ENCODE measurements around the gene NID2. TPM values are rescaled to one million over a fixed set of nuclear protein-coding genes. Genes with fewer than 3 reads are reported as not detected.

NID2 gene
- total and polyA plus RNA-seq, 2 of the 4 experiments (the other 2 are of a cell fraction), result 101 to 303 TPM

- H3K27me3 ChIP-seq (ENCODE audit: control insufficient read depth, insufficient read depth, low read length), result no peaks in the 10 kb centered on the region
- TF ChIP-seq MAZ (IDR thresholded peaks at IDR 0.05; ENCODE audit: borderline replicate concordance, low read depth, low read length), result no peak
- peak overlapping the region; percentile 16; the same call in 1 of the 2 replicates for H3K23ac ChIP-seq (ENCODE audit: low read depth, low read length)
- no peak for DNase-seq
- in situ Hi-C loops (cut with MboI; ENCODE audit: low sequenced_read_pairs) (no loop called here), intact Hi-C loops (cut with micrococcal nuclease) (no loop called here), dilution Hi-C loops (cut with HindIII; ENCODE audit: low sequenced_read_pairs, unreplicated experiment) (no loop called here)
- ChIA-PET POLR2A (ENCODE audit: unreplicated experiment) (no interaction called here), CTCF (no interaction called here)
- ATAC-seq (ENCODE audit: low read depth), result no peak
- BruUV-seq (replicated peaks), result no TSS peak
- H3K14ac ChIP-seq (replicated peaks; ENCODE audit: low read depth, low read length), result no peak overlapping the region
- H4K8ac ChIP-seq (ENCODE audit: low read depth in 2 of 2, low read length in 2 of 2), result peak overlapping the region in 1 of 2 experiments; percentile 29; a peak in 1 of 4 replicates
- H3K9me3 ChIP-seq (ENCODE audit: control insufficient read depth, insufficient read depth, low read length), result no peaks in the 10 kb centered on the region
- peaks cover 15% of the 10 kb centered on the region; the same call in 1 of the 2 replicates for H4K20me1 ChIP-seq (ENCODE audit: insufficient read depth, low read length)
- H4K5ac ChIP-seq (ENCODE audit: low read depth, low read length), result 0 out of 2 replicates have a peak overlapping the region, but pooled peaks have one; percentile 34
- H2BK120ac ChIP-seq (ENCODE audit: low read depth, low read length), result no peak overlapping the region
- peaks cover 38 to 73% of the 10 kb centered on the region in 2 experiments for H3K79me1 ChIP-seq (ENCODE audit: low read depth in 1 of 2, low read length in 2 of 2)
- H3K9ac ChIP-seq (ENCODE audit: low read depth, low read length), result no peak overlapping the region; the same call in 1 of the 2 replicates
- peaks cover 16% of the 10 kb centered on the region for H3K4me1 ChIP-seq (ENCODE audit: control insufficient read depth, insufficient read depth, low read length)
- WGBS, 2 experiments (ENCODE audit: extremely low coverage in 2 of 2, insufficient read length in 1 of 2), result no CpG with 5 or more reads among the region's 6 CpGs
- H3K18ac ChIP-seq (ENCODE audit: low read depth, low read length), result no peak overlapping the region; the same call in 1 of the 2 replicates
- peak overlapping the region; percentile 7 for H2BK5ac ChIP-seq (ENCODE audit: low read depth, low read length, poor library complexity, severe bottlenecking)
- H4K91ac ChIP-seq (ENCODE audit: insufficient read depth, low read depth, low read length), result 0 out of 2 replicates have a peak overlapping the region, but pooled peaks have one; percentile 4
- H3K4me2 ChIP-seq (ENCODE audit: low read depth, low read length), result no peak overlapping the region
- no peak overlapping the region for H3K4me3 ChIP-seq (ENCODE audit: insufficient read depth, low read depth, low read length)
- H3K36me3 ChIP-seq (ENCODE audit: control insufficient read depth, insufficient read depth, low read length), result peaks cover 33% of the 10 kb centered on the region
- H3K9me1 ChIP-seq (ENCODE audit: insufficient read depth, low read length), result peaks cover 13% of the 10 kb centered on the region
- H2BK15ac ChIP-seq (ENCODE audit: low read depth, low read length), result no peak overlapping the region; the same call in 2 of the 3 replicates
- no peak overlapping the region for H3K56ac ChIP-seq (ENCODE audit: extremely low read depth, insufficient read depth, low read length)
- no peak overlapping the region for H2AFZ ChIP-seq (replicated peaks; ENCODE audit: low read length, poor library complexity)
- H3K4ac ChIP-seq (ENCODE audit: low read depth, low read length), result peak overlapping the region; percentile 24; the same call in 1 of the 2 replicates
- H3K27ac ChIP-seq (ENCODE audit: insufficient read depth, low read length), result peak overlapping the region; percentile 15; the same call in 1 of the 2 replicates
- 0 out of 2 replicates have a peak overlapping the region, but pooled peaks have one; percentile 28 for H2BK20ac ChIP-seq (ENCODE audit: low read depth, low read length)
- H2AK9ac ChIP-seq (replicated peaks; ENCODE audit: low read depth, low read length, poor library complexity), result no peak overlapping the region
- no peak overlapping the region; the same call in 1 of the 2 replicates for H2AK5ac ChIP-seq (ENCODE audit: low read depth, low read length)
Observed at GRCh38 chr14:52060080-52060479, 8.8 kb downstream of the NID2 start.
